Activated naive CD8-positive, alpha-beta T cell treated with anti-CD3 and anti-CD28 coated beads, Interleukin-2, amount 50 U/mL, for 24 hours (primary cell): ENCODE measurements around the gene GIPC2.
A peak's percentile ranks its signal among the peaks of the same experiment; 100 is the strongest.
"Not testable (repeated sequence)": the region's sequence is repeated elsewhere in the genome, so short reads cannot be mapped to it uniquely, and the experiment has no call there.

Experiments
- ATAC-seq: fragments of 150-1000 bp; cut with Tn5 transposase; one replicate; pipeline ENCODE4 v1.10.0; 2021
- DNase-seq: peaks from one replicate; pipeline ENCODE4 v3.0.0; 2021
- H3K27ac Mint-ChIP-seq: one replicate; pipeline ENCODE4 v1.8.0; 2021; ENCODE audit warnings: mild to moderate bottlenecking, mixed read lengths
- H3K27me3 Mint-ChIP-seq: one replicate; pipeline ENCODE4 v1.8.0; 2021; ENCODE audit warnings: mixed read lengths
- H3K36me3 Mint-ChIP-seq: one replicate; pipeline ENCODE4 v1.8.0; 2021; ENCODE audit warnings: low read depth, mixed read lengths
- H3K4me1 Mint-ChIP-seq: one replicate; pipeline ENCODE4 v1.8.0; 2021; ENCODE audit warnings: mixed read lengths
- H3K4me3 Mint-ChIP-seq: one replicate; pipeline ENCODE4 v1.8.0; 2021; ENCODE audit warnings: mild to moderate bottlenecking, moderate library complexity, mixed read lengths
- H3K9me3 Mint-ChIP-seq: one replicate; pipeline ENCODE4 v1.8.0; 2021; ENCODE audit warnings: mixed read lengths

GIPC2 gene

GRCh38 chr1:78109659-78110058 is 63.9 kb downstream of the GIPC2 start:
- not testable (repeated sequence) for H3K27me3 Mint-ChIP-seq, H3K27ac Mint-ChIP-seq, H3K9me3 Mint-ChIP-seq, DNase-seq, ATAC-seq, H3K4me3 Mint-ChIP-seq, H3K36me3 Mint-ChIP-seq
- peaks cover 12% of the 10 kb centered on the region for H3K4me1 Mint-ChIP-seq

DNA sequence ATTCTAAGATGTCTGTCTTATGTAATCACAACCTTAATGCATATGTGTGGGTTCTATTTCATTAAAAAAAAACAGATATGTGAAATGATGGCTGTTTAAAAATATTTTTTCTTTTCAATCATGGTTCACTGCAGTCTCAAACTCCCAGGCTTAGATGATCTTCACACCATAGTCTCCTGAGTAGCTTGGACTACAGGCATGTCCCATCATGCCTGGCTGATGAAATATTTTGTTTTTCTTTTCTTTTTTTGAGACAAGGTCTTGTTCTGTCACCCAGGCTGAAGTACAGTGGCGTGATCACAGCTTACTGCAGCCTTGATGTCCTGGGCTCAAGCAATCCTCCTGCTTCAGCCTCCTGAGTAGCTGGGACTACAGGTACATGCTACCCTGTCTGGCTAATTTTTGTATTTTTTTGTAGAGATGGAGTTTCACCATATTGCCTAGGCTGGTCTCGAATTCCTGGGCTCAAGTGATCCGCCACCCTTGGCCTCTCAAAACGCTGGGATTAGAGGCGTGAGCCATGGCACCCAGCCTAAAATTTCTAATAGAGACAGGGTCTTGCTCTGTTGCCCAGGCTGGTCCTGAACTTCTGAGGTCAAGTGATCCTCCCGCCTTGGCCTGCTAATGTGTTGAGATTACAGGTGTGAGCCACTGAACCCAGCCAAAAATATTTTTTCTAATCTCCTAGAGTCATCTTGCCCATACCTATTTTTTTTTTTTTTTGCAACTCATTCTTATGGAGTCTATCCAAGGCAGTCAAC is 67.6 kb downstream of the GIPC2 start:
- no peak overlapping the region for H3K27ac Mint-ChIP-seq
- peaks cover 12% of the 10 kb centered on the region for H3K4me1 Mint-ChIP-seq
- DNase-seq, result no peak
- no peak for ATAC-seq
- no peaks in the 10 kb centered on the region for H3K36me3 Mint-ChIP-seq
- no peak overlapping the region for H3K4me3 Mint-ChIP-seq
- H3K27me3 Mint-ChIP-seq, result no peaks in the 10 kb centered on the region
- H3K9me3 Mint-ChIP-seq, result no peaks in the 10 kb centered on the region

DNA sequence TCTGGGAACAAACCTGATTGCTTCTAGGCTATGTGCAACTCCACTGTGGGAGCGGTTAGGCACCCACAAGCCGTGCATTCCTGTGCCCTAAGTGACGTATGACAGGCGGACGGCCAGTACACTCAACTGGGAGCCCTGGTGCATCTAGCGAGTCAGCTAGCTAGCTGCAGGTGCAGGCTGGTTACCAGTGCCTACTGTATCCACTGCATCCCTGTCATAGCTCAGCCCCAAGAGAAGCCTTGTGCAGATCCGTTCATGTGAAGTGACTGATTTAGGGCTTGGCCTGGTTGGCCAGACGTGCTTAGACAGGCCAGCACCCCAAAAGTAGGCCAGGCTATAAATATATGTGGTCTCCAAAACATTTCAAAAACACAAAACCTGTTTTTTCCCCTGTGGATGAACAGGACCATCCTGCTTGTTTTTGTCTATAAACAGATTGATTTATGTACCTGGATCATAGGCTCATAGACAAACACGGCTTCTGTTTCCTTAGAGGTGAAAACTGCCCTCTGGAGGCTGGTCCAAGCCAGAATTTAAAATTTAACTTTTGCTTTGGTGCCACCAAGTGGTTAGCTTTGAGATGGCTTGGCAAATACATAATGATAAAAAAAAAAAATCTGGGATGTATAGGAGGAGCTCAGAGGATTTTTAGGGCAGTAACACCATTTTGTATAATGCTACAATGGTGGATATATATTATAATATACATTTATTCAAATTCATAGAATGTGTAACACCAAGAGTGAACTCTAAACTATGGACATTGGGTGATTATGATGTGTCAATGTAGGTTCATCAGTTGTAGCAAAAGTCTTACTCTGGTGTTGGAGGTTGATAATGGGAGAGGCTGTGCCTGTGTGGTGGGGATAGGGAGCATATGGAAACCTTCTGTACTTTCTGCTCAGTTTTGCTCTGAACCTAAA is 68.5 kb downstream of the GIPC2 start:
- no peaks in the 10 kb centered on the region for H3K27me3 Mint-ChIP-seq
- no peak overlapping the region for H3K27ac Mint-ChIP-seq
- peak; percentile 55 for DNase-seq
- peak; percentile 34 for ATAC-seq
- H3K4me1 Mint-ChIP-seq, result peaks cover 12% of the 10 kb centered on the region
- no peaks in the 10 kb centered on the region for H3K9me3 Mint-ChIP-seq
- no peaks in the 10 kb centered on the region for H3K36me3 Mint-ChIP-seq
- no peak overlapping the region for H3K4me3 Mint-ChIP-seq

DNA sequence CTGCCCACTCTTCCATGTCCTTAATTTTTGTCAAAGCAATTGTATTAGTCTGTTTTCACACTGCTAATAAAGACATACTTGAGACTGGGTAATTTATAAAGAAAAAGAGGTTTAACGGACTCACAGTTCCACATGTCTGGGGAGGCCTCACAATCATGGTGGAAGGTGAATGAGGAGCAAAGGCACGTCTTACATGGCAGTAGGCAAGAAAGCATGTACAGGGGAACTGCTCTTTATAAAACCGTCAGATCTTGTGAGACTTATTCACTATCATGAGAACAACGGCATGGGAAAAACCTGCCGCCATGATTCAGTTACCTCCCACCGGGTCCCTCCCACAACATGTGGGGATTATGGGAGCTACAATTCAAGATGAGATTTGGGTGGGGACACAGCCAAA is 74.7 kb downstream of the GIPC2 start:
- not testable (repeated sequence) for H3K9me3 Mint-ChIP-seq, H3K36me3 Mint-ChIP-seq, ATAC-seq, H3K27ac Mint-ChIP-seq, H3K27me3 Mint-ChIP-seq, H3K4me1 Mint-ChIP-seq, DNase-seq, H3K4me3 Mint-ChIP-seq

DNA sequence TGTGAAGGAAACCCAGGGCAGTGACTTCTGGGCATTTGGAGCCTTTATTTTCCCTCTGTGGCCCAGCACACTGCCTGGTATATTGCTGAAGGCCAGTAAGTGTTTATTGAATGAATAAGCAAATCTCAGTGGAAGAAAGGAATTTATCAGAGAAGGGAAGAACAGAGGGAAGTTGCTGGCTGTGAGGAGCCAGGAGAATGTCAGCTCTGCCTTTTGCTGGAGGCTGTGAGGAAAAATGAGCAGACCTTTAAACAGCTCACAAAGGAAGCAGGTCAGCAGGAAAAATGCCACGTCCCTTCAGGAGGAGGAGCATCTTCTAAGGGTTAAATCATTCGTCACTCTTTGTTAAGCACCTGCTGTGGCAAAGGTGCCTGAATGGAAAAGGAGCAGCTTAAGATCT is 75.9 kb downstream of the GIPC2 start:
- no peak for ATAC-seq
- Mint-ChIP-seq H3K27ac (no peak overlapping the region), H3K4me1 (no peaks in the 10 kb centered on the region), H3K9me3 (no peaks in the 10 kb centered on the region), H3K27me3 (peaks cover 1% of the 10 kb centered on the region), H3K4me3 (no peak overlapping the region), H3K36me3 (no peaks in the 10 kb centered on the region)
- DNase-seq, result no peak

- Mint-ChIP-seq H3K4me1 (no peaks in the 10 kb centered on the region), H3K4me3 (no peak overlapping the region), H3K27ac (no peak overlapping the region), H3K9me3 (no peaks in the 10 kb centered on the region), H3K27me3 (peaks cover 1% of the 10 kb centered on the region), H3K36me3 (no peaks in the 10 kb centered on the region)
- ATAC-seq (peak; percentile 36), DNase-seq (no peak)
Measured at GRCh38 chr1:78122389-78122788, 76.6 kb downstream of the GIPC2 start.

GRCh38 chr1:78126506-78126905 is 80.7 kb downstream of the GIPC2 start:
- DNase-seq, result no peak
- Mint-ChIP-seq H3K27ac (no peak overlapping the region), H3K36me3 (no peaks in the 10 kb centered on the region)

DNA sequence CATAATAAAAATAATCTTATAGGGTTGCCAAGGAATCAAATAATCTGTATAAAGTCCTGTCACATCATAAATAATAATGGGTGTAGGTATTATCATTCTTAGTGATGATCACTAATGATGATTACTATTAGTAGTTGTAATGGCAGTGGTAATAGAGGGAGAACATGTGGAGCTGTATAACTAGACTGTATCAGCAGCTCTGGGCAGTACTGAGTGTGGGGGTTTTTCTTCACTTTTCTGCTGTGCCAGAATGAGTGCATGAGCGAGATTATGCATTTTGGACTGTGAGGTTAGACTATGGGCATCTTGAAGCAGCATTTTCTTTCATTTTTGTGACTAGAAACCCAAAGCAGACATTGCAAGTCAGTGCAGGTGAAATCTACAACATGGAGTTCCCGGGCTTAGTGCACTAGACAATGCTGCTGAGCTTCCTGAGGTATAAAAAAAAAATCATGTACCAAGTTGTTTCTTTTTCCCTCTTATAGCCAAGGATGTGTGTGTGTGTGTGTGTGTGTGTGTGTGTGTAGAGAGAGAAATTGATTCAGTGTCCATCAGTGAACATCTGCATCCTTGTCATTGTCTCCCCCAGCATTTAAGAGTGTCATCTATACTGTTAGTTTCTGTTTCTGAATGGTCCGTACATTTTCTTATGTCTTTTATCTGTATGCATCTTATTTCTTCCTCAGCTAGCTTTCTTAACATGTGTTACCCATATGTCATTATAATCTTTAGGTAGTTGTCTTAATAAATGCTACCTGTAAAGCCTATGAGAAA is 86.6 kb downstream of the GIPC2 start:
- Mint-ChIP-seq H3K27ac (no peak overlapping the region), H3K4me1 (no peaks in the 10 kb centered on the region), H3K9me3 (no peaks in the 10 kb centered on the region), H3K4me3 (no peak overlapping the region), H3K27me3 (no peaks in the 10 kb centered on the region), H3K36me3 (no peaks in the 10 kb centered on the region)
- ATAC-seq (no peak), DNase-seq (no peak)

More at GRCh38 chr1:78126506-78126905, 80.7 kb downstream of the GIPC2 start:
- H3K27me3 Mint-ChIP-seq, result peaks cover 1% of the 10 kb centered on the region
- no peaks in the 10 kb centered on the region for H3K9me3 Mint-ChIP-seq
- no peaks in the 10 kb centered on the region for H3K4me1 Mint-ChIP-seq
- no peak for ATAC-seq
- no peak overlapping the region for H3K4me3 Mint-ChIP-seq

GRCh38 chr1:78132948-78133322 is 87.2 kb downstream of the GIPC2 start:
- H3K36me3 Mint-ChIP-seq, result no peaks in the 10 kb centered on the region
- H3K4me1 Mint-ChIP-seq, result no peaks in the 10 kb centered on the region
- no peak for DNase-seq
- no peaks in the 10 kb centered on the region for H3K9me3 Mint-ChIP-seq
- no peaks in the 10 kb centered on the region for H3K27me3 Mint-ChIP-seq
- no peak for ATAC-seq
- no peak overlapping the region for H3K4me3 Mint-ChIP-seq
- H3K27ac Mint-ChIP-seq, result no peak overlapping the region

DNA sequence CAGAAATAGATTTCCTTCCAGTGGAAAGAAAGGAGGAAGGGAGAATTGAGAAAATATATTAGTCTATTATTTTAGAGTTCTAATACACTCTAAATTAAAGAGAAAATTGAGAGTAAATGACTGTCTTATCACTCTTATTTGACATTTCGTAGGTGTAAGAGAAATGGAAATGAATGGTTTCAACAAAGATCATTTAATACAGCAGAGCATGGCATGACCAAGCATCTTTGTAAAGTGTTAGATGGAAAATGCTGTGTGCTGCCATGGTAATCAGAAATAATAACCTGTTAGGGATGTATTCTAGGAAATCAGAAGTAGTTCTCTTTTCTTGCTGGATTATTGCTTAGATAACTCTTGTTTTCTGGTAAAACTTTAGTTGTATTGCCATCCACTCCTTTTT is 90.9 kb downstream of the GIPC2 start:
- DNase-seq, result no peak
- Mint-ChIP-seq H3K9me3 (no peaks in the 10 kb centered on the region), H3K27ac (no peak overlapping the region), H3K4me1 (peaks cover 4% of the 10 kb centered on the region), H3K4me3 (no peak overlapping the region), H3K27me3 (no peaks in the 10 kb centered on the region), H3K36me3 (no peaks in the 10 kb centered on the region)
- ATAC-seq, result no peak

DNA sequence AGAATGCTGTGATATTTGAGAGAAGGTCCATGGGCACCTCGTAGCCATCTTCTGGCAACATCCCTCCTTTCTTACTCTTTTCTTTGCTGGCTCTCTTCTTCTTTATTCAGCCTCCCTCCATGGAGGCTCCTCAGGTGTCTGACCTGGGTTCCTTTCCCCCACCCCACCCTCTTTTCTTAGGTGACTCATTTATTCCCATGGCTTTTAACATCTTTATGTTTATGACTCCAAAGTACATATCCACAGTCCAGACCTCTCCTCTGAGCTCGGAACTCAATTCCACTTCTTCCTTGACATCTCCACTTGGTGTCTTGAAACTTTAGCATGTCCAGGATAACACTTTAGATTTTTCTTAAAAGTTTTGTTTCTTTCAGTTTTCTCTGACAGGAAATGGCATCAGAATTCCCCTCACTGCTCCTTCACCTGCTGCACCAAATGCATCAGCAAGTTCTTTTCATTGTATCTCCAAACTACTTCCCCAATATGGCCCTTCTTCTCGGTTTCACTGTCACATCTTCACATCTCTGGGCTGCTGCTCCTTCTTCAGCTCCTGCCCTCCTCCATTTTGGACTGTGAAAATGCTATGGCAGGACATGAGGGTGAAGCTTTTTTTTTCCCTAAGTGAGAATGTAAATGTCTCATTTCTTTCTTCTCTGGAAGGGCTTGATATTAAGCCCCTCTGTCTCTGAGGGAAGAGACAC is 95.9 kb downstream of the GIPC2 start:
- no peak overlapping the region for H3K4me3 Mint-ChIP-seq
- no peaks in the 10 kb centered on the region for H3K9me3 Mint-ChIP-seq
- DNase-seq (no peak), ATAC-seq (no peak)
- peak overlapping the region; percentile 19 for H3K27ac Mint-ChIP-seq
- H3K4me1 Mint-ChIP-seq, result peaks cover 18% of the 10 kb centered on the region
- H3K36me3 Mint-ChIP-seq, result no peaks in the 10 kb centered on the region
- no peaks in the 10 kb centered on the region for H3K27me3 Mint-ChIP-seq

GRCh38 chr1:78142736-78143135 is 97.0 kb downstream of the GIPC2 start:
- ATAC-seq, result no peak
- Mint-ChIP-seq H3K9me3 (no peaks in the 10 kb centered on the region), H3K27ac (peak overlapping the region; percentile 44), H3K27me3 (no peaks in the 10 kb centered on the region), H3K4me1 (peaks cover 18% of the 10 kb centered on the region), H3K4me3 (peak overlapping the region; percentile 65), H3K36me3 (no peaks in the 10 kb centered on the region)
- DNase-seq, result no peak

DNA sequence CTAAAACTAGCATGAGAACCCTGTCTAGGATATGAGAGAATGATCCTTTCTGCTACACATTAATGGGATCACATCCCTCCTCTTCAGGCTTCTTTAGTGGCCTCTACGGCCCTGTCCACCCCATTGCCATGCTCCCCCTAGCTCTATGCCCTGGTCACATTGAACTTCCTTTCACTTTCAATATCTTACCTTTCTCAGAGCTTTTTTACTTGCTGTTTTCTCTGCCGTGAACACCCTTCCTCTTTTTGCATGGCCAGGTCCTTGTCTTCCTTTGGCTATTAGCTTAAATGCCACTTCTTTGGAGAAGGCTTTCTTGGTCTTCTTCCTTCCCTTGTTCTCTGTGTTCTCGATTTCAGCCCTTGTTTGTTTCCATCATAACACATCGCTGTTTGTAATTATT is 97.4 kb downstream of the GIPC2 start:
- H3K27ac Mint-ChIP-seq, result peak overlapping the region; percentile 44
- no peaks in the 10 kb centered on the region for H3K27me3 Mint-ChIP-seq
- no peaks in the 10 kb centered on the region for H3K36me3 Mint-ChIP-seq
- no peaks in the 10 kb centered on the region for H3K9me3 Mint-ChIP-seq
- DNase-seq (no peak), ATAC-seq (peak; percentile 55)
- peaks cover 18% of the 10 kb centered on the region for H3K4me1 Mint-ChIP-seq
- H3K4me3 Mint-ChIP-seq, result peak overlapping the region; percentile 65

DNA sequence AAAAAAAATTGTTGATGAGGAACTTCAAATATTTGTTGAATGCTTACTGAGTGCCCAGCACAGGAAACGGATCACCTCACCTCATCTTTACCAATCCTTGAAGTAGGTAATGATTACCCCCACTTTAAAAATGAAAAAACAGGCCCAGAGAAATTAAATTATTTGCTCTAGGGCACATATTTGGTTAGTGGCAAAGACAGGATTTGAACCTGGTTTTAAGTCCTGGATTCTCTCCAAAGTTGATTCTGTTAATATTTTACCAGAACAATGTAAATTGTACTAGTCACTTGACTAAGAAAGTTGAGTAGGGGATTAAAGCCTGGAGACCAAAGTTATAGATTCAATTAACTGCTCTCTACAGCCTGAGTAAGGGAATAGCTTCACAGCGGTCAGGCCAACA is 97.9 kb downstream of the GIPC2 start:
- ATAC-seq, result no peak
- H3K27me3 Mint-ChIP-seq, result peaks cover 3% of the 10 kb centered on the region
- no peak for DNase-seq
- H3K9me3 Mint-ChIP-seq, result no peaks in the 10 kb centered on the region
- no peaks in the 10 kb centered on the region for H3K36me3 Mint-ChIP-seq
- H3K27ac Mint-ChIP-seq, result no peak overlapping the region
- H3K4me3 Mint-ChIP-seq, result peak overlapping the region; percentile 65
- H3K4me1 Mint-ChIP-seq, result peaks cover 18% of the 10 kb centered on the region
